ENCODE data around the gene IGFBP2. TPM values are rescaled to one million over a fixed set of nuclear protein-coding genes. Genes with fewer than 3 reads are reported as not detected.

IGFBP2 gene
- total RNA-seq, 2 experiments from 2014 or later = 10.3 to 10.9 TPM

DNA sequence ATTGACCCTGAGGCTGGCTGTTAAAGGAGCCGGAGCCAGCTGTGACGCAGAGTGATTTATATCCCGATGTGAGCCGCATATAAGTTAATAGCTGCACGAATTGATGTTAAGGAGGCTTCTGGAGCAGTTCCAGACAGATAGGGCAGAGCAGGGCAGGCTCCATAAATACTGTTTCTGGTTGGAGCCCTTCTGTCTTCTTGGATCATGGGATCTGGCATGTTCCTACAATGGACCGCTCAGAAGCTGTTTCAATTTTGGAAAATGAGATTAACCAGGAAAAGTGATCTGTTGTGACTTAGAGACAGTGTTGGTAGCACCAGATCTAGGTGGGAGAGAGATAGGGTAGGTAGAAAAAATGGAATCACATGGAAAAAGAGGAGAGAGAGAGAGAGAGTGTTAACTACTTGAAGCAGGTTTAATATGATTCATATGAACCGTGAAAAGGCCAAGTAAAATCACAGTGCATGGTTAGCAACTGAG, 66.9 kb downstream of the IGFBP2 start:
- Mint-ChIP-seq H3K4me1 (no peaks in the 10 kb centered on the region), H3K9me3 (no peaks in the 10 kb centered on the region), H3K36me3 (ENCODE audit: low read depth) (no peaks in the 10 kb centered on the region), H3K27me3 (peaks cover 32% of the 10 kb centered on the region), H3K27ac (no peak overlapping the region), H3K4me3 (no peak overlapping the region)
- DNase-seq = no peak
- ChIA-PET POLR2A (no interaction called here), CTCF (no interaction called here)

DNA sequence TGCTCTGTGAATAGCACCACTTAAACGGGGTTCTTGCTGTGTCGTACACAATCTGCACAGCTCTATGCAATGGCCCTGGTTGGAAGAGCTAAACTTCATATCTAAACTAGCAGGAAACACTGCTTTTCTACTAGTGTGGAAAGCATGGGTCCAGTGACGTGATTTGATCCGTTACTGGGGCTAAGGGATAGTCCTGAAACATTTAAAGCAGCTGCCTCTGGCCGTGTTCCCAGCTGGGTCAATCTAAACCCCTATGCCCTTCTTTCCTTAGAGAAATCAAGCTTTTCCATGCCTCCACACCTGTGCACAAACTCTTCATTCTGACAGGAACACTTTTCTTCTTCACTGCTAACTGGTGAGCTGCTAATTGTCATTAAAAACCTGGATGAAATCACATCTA, 67.6 kb downstream of the IGFBP2 start:
- CTCF ChIA-PET = interaction anchor here (0.5 kb wide), 1 partner anchor 349 kb away, joined by 3 read pairs; no protein-coding TSS in a partner anchor
- H3K4me3 Mint-ChIP-seq = no peak overlapping the region

DNA sequence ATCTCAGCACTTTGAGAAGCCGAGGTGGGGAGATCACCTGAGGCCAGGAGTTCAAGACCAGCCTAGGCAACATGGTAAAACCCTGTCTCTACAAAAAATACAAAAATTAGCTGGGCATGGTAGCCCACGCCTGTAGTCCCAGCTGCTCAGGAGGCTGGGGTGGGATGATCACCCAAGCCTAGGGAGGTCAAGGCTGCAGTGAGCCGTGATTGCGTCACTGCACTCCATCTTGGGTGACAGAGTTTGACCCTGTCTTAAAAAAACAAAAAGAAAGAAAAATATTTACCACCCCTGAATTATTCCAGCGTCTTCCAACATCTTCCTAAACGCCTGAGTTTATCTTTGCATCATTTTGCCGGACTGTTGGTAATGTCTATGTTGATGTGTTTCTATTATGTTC, 68.3 kb downstream of the IGFBP2 start:
- POLR2A ChIA-PET = no interaction called here
- no peak overlapping the region for H3K4me3 Mint-ChIP-seq
- H3K27ac Mint-ChIP-seq = no peak overlapping the region
- H3K4me1 Mint-ChIP-seq = no peaks in the 10 kb centered on the region
- no peak for DNase-seq
- CTCF ChIA-PET = interaction anchor here (0.5 kb wide), 1 partner anchor 348 kb away, joined by 3 read pairs; no protein-coding TSS in a partner anchor
- no peaks in the 10 kb centered on the region for H3K9me3 Mint-ChIP-seq
- H3K27me3 Mint-ChIP-seq = peaks cover 21% of the 10 kb centered on the region
- H3K36me3 Mint-ChIP-seq (ENCODE audit: low read depth) = no peaks in the 10 kb centered on the region

More for the DNA sequence above, 67.6 kb downstream of the IGFBP2 start:
- POLR2A ChIA-PET = no interaction called here
- H3K27ac Mint-ChIP-seq = no peak overlapping the region
- peaks cover 28% of the 10 kb centered on the region for H3K27me3 Mint-ChIP-seq
- H3K4me1 Mint-ChIP-seq = no peaks in the 10 kb centered on the region
- no peaks in the 10 kb centered on the region for H3K9me3 Mint-ChIP-seq
- no peaks in the 10 kb centered on the region for H3K36me3 Mint-ChIP-seq (ENCODE audit: low read depth)
- no peak for DNase-seq

DNA sequence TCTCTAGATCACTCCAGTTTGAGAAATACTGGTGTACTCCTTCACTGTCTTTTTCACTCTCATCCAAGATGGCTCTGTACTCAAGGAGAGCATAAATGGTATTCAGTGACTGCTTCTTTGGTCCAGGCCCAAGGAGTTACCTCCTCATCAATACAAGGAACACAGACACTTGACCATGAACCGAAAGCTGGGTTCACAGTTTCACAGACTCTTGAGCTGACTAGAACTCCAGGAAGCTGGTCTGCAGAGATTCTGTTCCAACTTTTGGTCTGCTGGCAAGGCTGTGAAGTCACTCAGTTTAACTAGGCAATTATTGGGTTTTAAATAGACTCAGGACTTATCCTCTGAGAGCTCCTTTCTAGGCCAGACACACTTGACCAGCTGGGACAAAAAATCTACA, 69.5 kb downstream of the IGFBP2 start:
- Mint-ChIP-seq H3K36me3 (ENCODE audit: low read depth) (no peaks in the 10 kb centered on the region), H3K27ac (no peak overlapping the region), H3K9me3 (no peaks in the 10 kb centered on the region), H3K4me3 (no peak overlapping the region), H3K27me3 (peaks cover 9% of the 10 kb centered on the region), H3K4me1 (no peaks in the 10 kb centered on the region)
- no peak for DNase-seq
- POLR2A ChIA-PET = no interaction called here
- CTCF ChIA-PET = interaction anchor here (0.6 kb wide), 1 partner anchor 22 kb away, joined by 4 read pairs; no protein-coding TSS in a partner anchor

DNA sequence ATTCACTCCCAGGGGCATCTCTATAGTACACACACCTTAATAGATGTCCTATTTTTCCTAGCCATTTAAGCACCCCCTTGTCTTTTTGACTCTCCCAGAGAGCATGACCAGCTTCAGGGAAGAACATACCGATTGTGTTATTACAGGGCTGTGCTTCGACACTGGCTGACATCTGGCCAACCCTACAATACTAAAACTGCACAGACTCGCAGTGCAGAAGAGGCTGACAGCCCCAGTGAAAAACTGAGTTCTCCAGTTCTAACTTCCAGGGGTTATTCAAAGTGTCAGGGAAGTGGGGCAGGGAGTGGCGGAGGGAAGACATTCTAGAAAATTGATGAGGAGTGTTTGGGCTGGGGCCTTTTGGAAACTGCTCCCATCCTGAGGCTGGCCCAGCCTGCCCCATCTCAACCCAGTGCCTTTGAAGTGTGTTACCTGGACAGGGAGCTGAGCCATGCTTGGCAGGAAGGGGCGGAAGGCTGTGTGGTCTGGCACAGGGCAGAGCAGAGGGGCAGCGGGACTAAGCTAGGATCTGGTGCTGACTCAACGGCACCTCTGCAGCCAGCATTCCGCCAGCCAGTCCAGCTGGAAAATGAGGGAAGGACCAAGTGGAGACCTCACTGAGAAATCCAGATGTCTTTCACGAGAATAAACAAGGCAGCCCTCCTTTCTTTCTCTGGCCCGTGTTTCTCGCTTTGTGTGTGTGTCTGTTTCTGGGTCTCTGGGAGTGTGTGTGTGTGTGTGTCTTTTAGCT, 77.5 kb downstream of the IGFBP2 start:
- DNase-seq = no peak
- no peaks in the 10 kb centered on the region for H3K36me3 Mint-ChIP-seq (ENCODE audit: low read depth)
- H3K27ac Mint-ChIP-seq = no peak overlapping the region
- POLR2A ChIA-PET = no interaction called here
- H3K4me3 Mint-ChIP-seq = no peak overlapping the region
- H3K27me3 Mint-ChIP-seq = peaks cover 2% of the 10 kb centered on the region
- no peaks in the 10 kb centered on the region for H3K4me1 Mint-ChIP-seq
- CTCF ChIA-PET = no interaction called here
- no peaks in the 10 kb centered on the region for H3K9me3 Mint-ChIP-seq

DNA sequence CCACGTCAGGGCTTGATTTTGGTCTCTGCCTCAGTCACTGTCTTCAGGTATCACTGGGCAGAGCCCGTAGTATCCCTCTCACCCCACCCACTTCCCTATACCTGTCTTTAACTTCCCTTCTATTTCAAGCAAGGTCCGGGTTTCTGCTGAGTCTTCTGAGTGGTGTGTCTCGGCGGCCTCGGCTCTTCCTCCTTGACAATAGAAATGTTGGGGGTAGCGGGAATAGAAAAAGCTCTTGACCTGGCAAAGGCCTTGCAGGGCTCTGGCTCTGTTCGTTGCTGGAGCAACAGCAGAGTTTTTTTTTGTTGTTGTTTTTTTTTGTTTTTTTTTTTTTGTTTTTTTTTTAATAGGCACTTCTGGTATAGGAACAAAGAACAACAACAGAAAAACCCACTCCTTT, 78.1 kb downstream of the IGFBP2 start:
- Mint-ChIP-seq H3K9me3 (no peaks in the 10 kb centered on the region), H3K4me3 (no peak overlapping the region), H3K27ac (no peak overlapping the region), H3K27me3 (peaks cover 2% of the 10 kb centered on the region), H3K4me1 (no peaks in the 10 kb centered on the region), H3K36me3 (ENCODE audit: low read depth) (no peaks in the 10 kb centered on the region)
- no peak for DNase-seq
- CTCF ChIA-PET = no interaction called here
- POLR2A ChIA-PET = no interaction called here

DNA sequence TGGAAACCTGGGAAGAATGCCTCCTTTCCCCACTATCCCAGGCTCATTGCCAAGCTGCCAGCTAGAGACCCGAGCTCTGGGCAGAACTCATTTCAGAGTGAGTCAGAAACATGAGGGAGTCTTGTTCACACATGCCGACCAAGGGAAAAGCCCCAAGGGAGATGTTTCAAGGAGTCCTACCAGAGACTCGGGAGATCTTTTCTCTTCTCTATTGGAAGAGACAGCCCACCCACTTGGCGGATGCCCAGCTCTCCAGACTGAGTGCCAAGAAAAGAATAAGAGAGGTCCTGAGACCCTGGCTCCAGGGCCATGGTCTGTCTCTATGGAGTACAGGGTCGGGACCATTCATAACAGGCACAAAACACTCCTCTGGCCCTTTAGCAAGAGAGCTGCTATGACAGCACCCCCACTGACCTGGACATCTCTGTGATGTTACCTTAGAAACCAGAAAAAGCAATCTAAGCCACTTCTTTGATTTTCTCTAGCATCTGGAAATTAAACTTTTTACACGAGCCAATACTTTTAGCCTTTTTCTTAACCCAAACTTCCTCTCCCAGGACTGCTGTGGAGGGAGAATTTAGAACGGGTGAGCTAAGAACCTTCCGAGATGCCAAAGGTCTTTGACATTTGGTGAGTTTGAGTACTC, 80.6 kb downstream of the IGFBP2 start:
- no peaks in the 10 kb centered on the region for H3K36me3 Mint-ChIP-seq (ENCODE audit: low read depth)
- ChIA-PET POLR2A (no interaction called here), CTCF (no interaction called here)
- no peak for DNase-seq
- no peaks in the 10 kb centered on the region for H3K9me3 Mint-ChIP-seq
- H3K4me1 Mint-ChIP-seq = no peaks in the 10 kb centered on the region
- no peak overlapping the region for H3K27ac Mint-ChIP-seq
- no peak overlapping the region for H3K4me3 Mint-ChIP-seq
- H3K27me3 Mint-ChIP-seq = peaks cover 2% of the 10 kb centered on the region

Other genes starting within 250 kb of the IGFBP2 start
- 10 to 100 TPM; 27.5 to 28.7 TPM for gene SMARCAL1, start 220.9 kb upstream of the IGFBP2 start, total RNA-seq
- 1,000 to 10,000 TPM; 2,088 to 2,348 TPM for gene RPL37A, start 134.6 kb upstream of the IGFBP2 start, total RNA-seq
- not detected for gene IGFBP5, start 62.1 kb downstream of the IGFBP2 start, total RNA-seq
- gene TNP1, start 226.6 kb downstream of the IGFBP2 start, total RNA-seq = not detected